Measurements from ENCODE around the gene PLD6.

Gene PLD6

DNA sequence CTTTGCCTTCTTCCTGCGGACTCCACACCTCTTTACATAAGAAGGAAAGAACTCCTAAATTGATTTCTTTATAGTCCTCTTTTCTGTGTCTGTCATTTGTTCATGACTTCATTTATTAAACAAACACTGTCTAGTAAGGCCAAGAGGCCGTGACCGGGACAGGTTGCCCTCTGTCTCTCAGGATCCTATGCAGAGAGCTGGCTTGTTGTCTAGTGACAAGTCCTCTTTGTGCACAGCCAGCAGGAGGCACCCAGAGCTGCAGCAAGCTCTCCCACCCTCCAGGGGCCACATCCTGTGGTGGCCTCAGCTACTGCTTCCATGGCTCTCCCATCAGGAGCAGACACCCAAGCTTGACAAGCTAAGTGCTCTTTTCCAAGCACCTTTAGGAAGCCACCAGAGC lies 50.6 kb downstream of the PLD6 start:
- no peak overlapping the region for H3K4me3 ChIP-seq (ENCODE audit: low read depth, low read length)
- TF ChIP-seq, protein P1, sequence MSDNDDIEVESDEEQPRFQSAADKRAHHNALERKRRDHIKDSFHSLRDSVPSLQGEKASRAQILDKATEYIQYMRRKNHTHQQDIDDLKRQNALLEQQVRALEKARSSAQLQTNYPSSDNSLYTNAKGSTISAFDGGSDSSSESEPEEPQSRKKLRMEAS (IDR thresholded peaks at IDR 0.05; ENCODE audit: low read depth, low read length): no peak
- TF ChIP-seq POLR2A (IDR thresholded peaks at IDR 0.05; ENCODE audit: extremely low read depth, insufficient read length) (no peak), MYC (IDR thresholded peaks at IDR 0.05; ENCODE audit: low read depth, low read length) (no peak), CTCF (IDR thresholded peaks at IDR 0.05; ENCODE audit: low read depth, low read length) (no peak)
- no peak for DNase-seq (ENCODE audit: low read depth)

DNA sequence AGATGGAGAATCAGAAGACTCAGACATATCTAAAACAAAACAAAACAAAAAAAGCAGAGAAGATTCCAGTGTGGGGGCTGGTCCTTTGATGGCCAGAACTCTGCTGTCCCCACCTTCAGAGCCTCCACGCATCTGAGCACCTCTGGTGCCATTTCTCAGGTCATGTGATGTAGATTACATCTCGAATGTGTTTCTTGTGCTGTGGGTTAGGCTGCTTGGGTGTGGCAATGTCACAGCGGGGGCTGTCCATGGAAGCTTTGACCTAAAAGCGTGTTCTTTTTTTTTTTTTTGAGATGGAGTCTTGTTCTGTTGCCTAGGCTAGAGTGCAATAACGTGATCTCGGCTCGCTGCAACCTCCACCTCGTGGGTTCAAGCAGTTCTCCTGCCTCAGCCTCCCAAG lies 51.2 kb downstream of the PLD6 start:
- no peak for TF ChIP-seq CTCF (IDR thresholded peaks at IDR 0.05; ENCODE audit: low read depth, low read length)
- TF ChIP-seq POLR2A (IDR thresholded peaks at IDR 0.05; ENCODE audit: extremely low read depth, insufficient read length): no peak
- TF ChIP-seq, protein P1 (IDR thresholded peaks at IDR 0.05; ENCODE audit: low read depth, low read length): no peak
- TF ChIP-seq MYC (IDR thresholded peaks at IDR 0.05; ENCODE audit: low read depth, low read length): no peak
- DNase-seq (ENCODE audit: low read depth): no peak
- H3K4me3 ChIP-seq (ENCODE audit: low read depth, low read length): no peak overlapping the region

- no peak overlapping the region for H3K4me3 ChIP-seq (ENCODE audit: low read depth, low read length)
- DNase-seq (ENCODE audit: low read depth): no peak
- TF ChIP-seq MYC (IDR thresholded peaks at IDR 0.05; ENCODE audit: low read depth, low read length) (no peak), POLR2A (IDR thresholded peaks at IDR 0.05; ENCODE audit: extremely low read depth, insufficient read length) (no peak), CTCF (IDR thresholded peaks at IDR 0.05; ENCODE audit: low read depth, low read length) (no peak)
- TF ChIP-seq, protein P1 (IDR thresholded peaks at IDR 0.05; ENCODE audit: low read depth, low read length): no peak
Measured at GRCh38 chr17:17154556-17154955, 51.6 kb downstream of the PLD6 start.

DNA sequence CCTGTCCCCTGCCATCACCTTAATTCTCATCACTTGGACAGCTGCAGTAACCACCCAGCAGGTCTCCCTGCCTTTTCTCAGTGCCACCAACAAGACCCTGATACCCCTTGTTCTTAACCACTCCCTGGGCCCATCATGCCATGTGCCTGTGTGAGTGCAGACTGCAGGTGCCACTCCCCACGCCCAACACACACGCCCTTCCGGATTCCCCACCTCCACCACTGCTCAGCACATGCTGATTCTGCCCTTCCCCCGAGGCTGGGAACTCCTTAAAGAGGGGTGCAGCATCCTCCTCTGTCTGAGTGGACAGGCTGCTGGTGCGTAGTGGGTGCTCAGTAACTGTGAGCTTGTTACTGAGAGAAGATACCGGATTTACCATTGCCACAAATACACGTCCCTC lies 52.4 kb downstream of the PLD6 start:
- TF ChIP-seq MYC (IDR thresholded peaks at IDR 0.05; ENCODE audit: low read depth, low read length) (no peak), CTCF (IDR thresholded peaks at IDR 0.05; ENCODE audit: low read depth, low read length) (no peak), POLR2A (IDR thresholded peaks at IDR 0.05; ENCODE audit: extremely low read depth, insufficient read length) (no peak)
- TF ChIP-seq, protein P1 (IDR thresholded peaks at IDR 0.05; ENCODE audit: low read depth, low read length): no peak
- DNase-seq (ENCODE audit: low read depth): no peak
- no peak overlapping the region for H3K4me3 ChIP-seq (ENCODE audit: low read depth, low read length)

GRCh38 chr17:17153071-17153470 lies 53.1 kb downstream of the PLD6 start:
- no peak for DNase-seq (ENCODE audit: low read depth)
- TF ChIP-seq, protein P1 (IDR thresholded peaks at IDR 0.05; ENCODE audit: low read depth, low read length): no peak
- TF ChIP-seq MYC (IDR thresholded peaks at IDR 0.05; ENCODE audit: low read depth, low read length) (no peak), POLR2A (IDR thresholded peaks at IDR 0.05; ENCODE audit: extremely low read depth, insufficient read length) (no peak), CTCF (IDR thresholded peaks at IDR 0.05; ENCODE audit: low read depth, low read length) (no peak)
- no peak overlapping the region for H3K4me3 ChIP-seq (ENCODE audit: low read depth, low read length)

- no peak for DNase-seq (ENCODE audit: low read depth)
Measured at GRCh38 chr17:17152385-17152784, 53.7 kb downstream of the PLD6 start.

More at GRCh38 chr17:17152385-17152784, 53.7 kb downstream of the PLD6 start:
- H3K4me3 ChIP-seq (ENCODE audit: low read depth, low read length): no peak overlapping the region
- TF ChIP-seq, protein P1 (IDR thresholded peaks at IDR 0.05; ENCODE audit: low read depth, low read length): no peak
- TF ChIP-seq CTCF (IDR thresholded peaks at IDR 0.05; ENCODE audit: low read depth, low read length) (no peak), POLR2A (IDR thresholded peaks at IDR 0.05; ENCODE audit: extremely low read depth, insufficient read length) (no peak), MYC (IDR thresholded peaks at IDR 0.05; ENCODE audit: low read depth, low read length) (no peak)
